Measurements from ENCODE around the gene NANS. TPM values are rescaled to one million over a fixed set of nuclear protein-coding genes. Genes with fewer than 3 reads are reported as not detected.

NANS gene
- total and polyA plus RNA-seq, 2 donors: 32.8 to 35.3 TPM

GRCh38 chr9:98021306-98022040 lies 35.1 kb upstream of the NANS start:
- 89% methylated on average over 8 of the region's 8 CpGs for WGBS
- DNase-seq (ENCODE audit: extremely low spot score): no peak
- H3K36me3 ChIP-seq (ENCODE audit: insufficient read depth): no peaks in the 10 kb centered on the region
- no peak overlapping the region for H3K4me3 ChIP-seq (ENCODE audit: low read depth, low read length)
- H3K27ac ChIP-seq (ENCODE audit: low read depth): no peak overlapping the region
- no peaks in the 10 kb centered on the region for H3K4me1 ChIP-seq (ENCODE audit: insufficient read depth)

DNA sequence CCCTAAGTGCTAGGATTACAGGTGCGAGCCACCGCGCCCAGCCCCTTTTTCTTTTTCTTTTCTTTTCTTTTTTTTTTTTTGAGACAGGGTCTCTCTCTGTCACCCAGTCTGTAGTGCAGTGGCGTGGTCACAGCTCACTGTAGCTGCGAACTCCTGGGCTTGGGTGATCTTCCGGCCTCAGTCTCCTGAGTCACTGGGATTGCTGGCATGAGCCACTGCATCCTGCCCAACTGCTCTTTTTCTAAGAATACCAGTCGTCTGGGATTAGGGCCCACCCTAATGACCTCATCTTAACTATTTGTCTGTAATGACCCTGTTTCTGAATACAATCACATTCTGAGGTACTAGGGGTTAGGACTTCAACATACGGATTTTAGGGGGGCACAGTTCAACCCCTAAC lies 34.1 kb upstream of the NANS start:
- Histone ChIP-seq H3K4me3 (ENCODE audit: low read depth, low read length) (no peak overlapping the region), H3K4me1 (ENCODE audit: insufficient read depth) (no peaks in the 10 kb centered on the region), H3K27ac (ENCODE audit: low read depth) (no peak overlapping the region), H3K36me3 (ENCODE audit: insufficient read depth) (no peaks in the 10 kb centered on the region)
- no peak for DNase-seq (ENCODE audit: extremely low spot score)
- 85% methylated on average over 8 of the region's 8 CpGs for WGBS

- no peaks in the 10 kb centered on the region for H3K36me3 ChIP-seq (ENCODE audit: insufficient read depth)
- WGBS: 100% methylated on average over 1 of the region's 1 CpG
- H3K4me1 ChIP-seq (ENCODE audit: insufficient read depth): no peaks in the 10 kb centered on the region
- no peak for DNase-seq (ENCODE audit: extremely low spot score)
- no peak overlapping the region for H3K4me3 ChIP-seq (ENCODE audit: low read depth, low read length)
- H3K27ac ChIP-seq (ENCODE audit: low read depth): no peak overlapping the region
These were observed 31.8 kb upstream of the NANS start for GRCh38 chr9:98024702-98025101.

GRCh38 chr9:98031169-98031568 lies 25.4 kb upstream of the NANS start:
- Histone ChIP-seq H3K4me1 (ENCODE audit: insufficient read depth) (no peaks in the 10 kb centered on the region), H3K36me3 (ENCODE audit: insufficient read depth) (no peaks in the 10 kb centered on the region), H3K4me3 (ENCODE audit: low read depth, low read length) (no peak overlapping the region), H3K27ac (ENCODE audit: low read depth) (no peak overlapping the region)
- DNase-seq (ENCODE audit: extremely low spot score): no peak

DNA sequence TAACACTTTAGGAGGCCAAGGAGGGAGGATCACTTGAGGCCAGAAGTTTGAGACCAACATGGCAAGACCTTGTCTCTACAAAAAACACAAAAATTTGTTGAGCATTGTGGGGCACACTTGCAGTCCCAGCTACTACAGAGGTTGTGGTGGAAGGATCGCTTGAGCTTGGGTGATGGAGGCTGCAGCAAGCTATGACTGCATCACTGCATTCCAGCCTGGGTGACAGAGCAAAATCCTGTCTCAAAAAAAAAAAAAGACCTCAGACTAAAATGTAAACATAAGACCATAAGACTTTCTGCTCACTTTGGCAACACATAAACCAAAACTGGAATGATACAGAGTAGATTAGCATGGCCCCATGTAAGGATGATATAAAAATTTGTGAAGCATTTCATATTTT lies 24.6 kb upstream of the NANS start:
- H3K27ac ChIP-seq (ENCODE audit: low read depth): no peak overlapping the region
- H3K4me3 ChIP-seq (ENCODE audit: low read depth, low read length): no peak overlapping the region
- H3K4me1 ChIP-seq (ENCODE audit: insufficient read depth): no peaks in the 10 kb centered on the region
- no peak for DNase-seq (ENCODE audit: extremely low spot score)
- H3K36me3 ChIP-seq (ENCODE audit: insufficient read depth): no peaks in the 10 kb centered on the region
- 61% methylated on average over 1 of the region's 1 CpG for WGBS

DNA sequence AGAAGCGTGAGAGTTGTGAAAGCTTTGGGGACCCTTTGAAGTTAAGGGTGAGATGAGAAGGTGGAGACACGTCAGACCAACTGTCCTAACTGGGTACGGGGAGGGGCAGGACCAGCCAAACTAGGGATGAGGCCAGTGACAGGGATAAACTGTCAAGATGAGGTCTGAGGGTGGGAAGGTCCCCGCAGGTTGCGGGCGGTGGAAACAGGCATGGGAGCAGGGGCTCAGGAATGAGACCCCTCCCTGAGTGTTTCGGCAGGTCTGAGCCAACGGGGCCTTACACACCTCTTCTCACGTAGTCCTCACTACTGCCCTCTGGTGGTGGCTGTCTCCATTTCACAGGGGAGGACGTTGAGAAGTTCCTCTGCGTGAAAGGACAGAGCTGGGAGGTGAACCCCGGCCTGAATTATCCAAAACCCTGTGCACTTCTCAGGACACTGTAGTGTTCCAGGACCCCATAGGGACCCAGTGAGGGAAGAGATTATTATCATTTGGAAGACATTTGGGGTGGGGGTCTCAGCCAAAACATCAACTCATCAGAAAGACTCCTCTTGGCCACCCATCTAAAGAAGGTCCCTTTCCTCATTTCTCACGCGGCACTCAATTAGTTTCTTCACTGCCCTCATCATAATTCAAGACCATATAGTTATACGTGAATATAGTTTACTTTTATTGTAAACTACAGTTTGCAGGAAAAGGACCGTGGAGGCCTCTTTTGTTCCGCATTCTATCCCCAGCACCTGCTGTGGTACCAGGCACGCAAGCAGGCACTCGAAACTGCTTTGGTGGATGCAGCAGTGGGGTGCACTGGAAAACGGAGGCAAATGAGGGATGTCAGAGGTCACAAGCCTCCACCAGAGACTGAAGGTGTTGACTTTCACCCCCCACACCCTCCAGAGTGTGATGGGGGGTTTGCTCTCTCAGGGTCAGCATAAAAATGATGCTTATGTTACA lies 21.7 kb upstream of the NANS start:
- Histone ChIP-seq H3K4me1 (ENCODE audit: insufficient read depth) (no peaks in the 10 kb centered on the region), H3K27ac (ENCODE audit: low read depth) (no peak overlapping the region), H3K36me3 (ENCODE audit: insufficient read depth) (no peaks in the 10 kb centered on the region), H3K4me3 (ENCODE audit: low read depth, low read length) (no peak overlapping the region)
- WGBS: 39% methylated on average over 20 of the region's 20 CpGs
- DNase-seq (ENCODE audit: extremely low spot score): peak; percentile 31

DNA sequence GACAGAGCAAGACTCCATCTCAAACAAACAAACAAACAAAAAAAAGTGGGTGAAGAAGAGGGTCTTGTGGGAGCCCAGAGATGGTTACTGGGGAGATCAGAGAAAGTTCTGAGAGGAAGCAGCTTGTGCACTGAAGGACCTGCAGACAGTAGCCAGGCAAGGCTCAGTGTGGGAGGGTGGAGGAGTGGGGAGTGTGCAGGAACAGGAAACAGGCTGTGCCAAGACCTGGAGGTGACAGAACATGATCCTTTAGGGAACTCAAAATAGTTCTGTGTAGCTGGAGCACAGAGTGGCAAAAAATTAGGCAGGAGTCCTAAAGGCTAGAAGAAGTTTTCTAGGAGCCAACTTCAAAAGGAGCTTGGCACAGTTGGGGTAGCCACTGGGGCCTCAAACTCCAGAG lies 19.2 kb upstream of the NANS start:
- no peaks in the 10 kb centered on the region for H3K4me1 ChIP-seq (ENCODE audit: insufficient read depth)
- no peak overlapping the region for H3K4me3 ChIP-seq (ENCODE audit: low read depth, low read length)
- H3K36me3 ChIP-seq (ENCODE audit: insufficient read depth): no peaks in the 10 kb centered on the region
- no peak overlapping the region for H3K27ac ChIP-seq (ENCODE audit: low read depth)
- no peak for DNase-seq (ENCODE audit: extremely low spot score)

DNA sequence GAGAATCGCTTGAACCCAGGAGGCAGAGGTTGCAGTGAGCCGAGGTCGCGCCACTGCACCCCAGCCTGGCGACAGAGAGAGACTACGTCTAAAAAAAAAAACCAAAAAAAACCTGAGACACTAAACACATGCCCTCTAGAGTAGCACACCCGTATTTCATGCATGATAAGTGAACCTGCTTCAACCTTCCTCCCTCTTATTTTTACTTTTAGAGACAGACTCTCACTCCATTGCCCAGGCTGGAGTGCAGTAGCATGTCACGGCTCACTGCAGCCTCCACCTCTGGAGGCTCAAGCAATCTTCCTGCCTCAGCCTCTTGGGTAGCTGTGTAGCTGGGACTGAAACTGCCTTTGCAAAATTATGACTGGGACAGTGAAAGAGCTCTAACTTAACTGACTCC lies 17.6 kb upstream of the NANS start:
- no peaks in the 10 kb centered on the region for H3K36me3 ChIP-seq (ENCODE audit: insufficient read depth)
- no peak overlapping the region for H3K27ac ChIP-seq (ENCODE audit: low read depth)
- DNase-seq (ENCODE audit: extremely low spot score): no peak
- H3K4me3 ChIP-seq (ENCODE audit: low read depth, low read length): no peak overlapping the region
- H3K4me1 ChIP-seq (ENCODE audit: insufficient read depth): no peaks in the 10 kb centered on the region
- 75% methylated on average over 8 of the region's 8 CpGs for WGBS

GRCh38 chr9:98039607-98040017 lies 16.9 kb upstream of the NANS start:
- 68% methylated on average over 10 of the region's 10 CpGs for WGBS
- no peak overlapping the region for H3K4me3 ChIP-seq (ENCODE audit: low read depth, low read length)
- no peak for DNase-seq (ENCODE audit: extremely low spot score)

DNA sequence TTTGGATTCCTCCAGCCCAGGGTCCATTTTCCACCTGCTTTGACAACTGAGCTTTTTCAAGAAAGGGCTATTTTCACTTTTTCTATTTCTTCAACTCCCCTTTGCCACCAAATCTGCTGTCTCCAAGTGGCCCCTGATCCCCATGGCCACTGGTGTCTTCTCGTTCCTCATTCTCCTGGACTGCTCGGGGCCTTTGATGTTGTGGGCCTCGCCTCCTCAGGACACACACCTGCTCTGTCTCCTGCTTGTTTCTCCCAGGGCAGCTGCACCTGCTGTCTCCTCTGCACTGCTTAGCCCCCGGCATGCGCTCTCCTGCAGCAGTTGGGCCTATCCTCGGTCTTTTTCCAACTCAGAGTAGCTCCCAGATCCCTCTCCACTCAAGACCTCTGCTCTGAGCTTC lies 16.3 kb upstream of the NANS start:
- no peak overlapping the region for H3K4me3 ChIP-seq (ENCODE audit: low read depth, low read length)

More at GRCh38 chr9:98039607-98040017, 16.9 kb upstream of the NANS start:
- Histone ChIP-seq H3K4me1 (ENCODE audit: insufficient read depth) (no peaks in the 10 kb centered on the region), H3K36me3 (ENCODE audit: insufficient read depth) (no peaks in the 10 kb centered on the region), H3K27ac (ENCODE audit: low read depth) (no peak overlapping the region)

GRCh38 chr9:98043915-98044314 lies 12.6 kb upstream of the NANS start:
- DNase-seq (ENCODE audit: extremely low spot score): no peak
- H3K4me1 ChIP-seq (ENCODE audit: insufficient read depth): no peaks in the 10 kb centered on the region
- 71% methylated on average over 5 of the region's 5 CpGs for WGBS
- H3K27ac ChIP-seq (ENCODE audit: low read depth): no peak overlapping the region
- no peak overlapping the region for H3K4me3 ChIP-seq (ENCODE audit: low read depth, low read length)
- no peaks in the 10 kb centered on the region for H3K36me3 ChIP-seq (ENCODE audit: insufficient read depth)

More for the DNA sequence above, 16.3 kb upstream of the NANS start:
- DNase-seq (ENCODE audit: extremely low spot score): no peak
- Histone ChIP-seq H3K27ac (ENCODE audit: low read depth) (no peak overlapping the region), H3K36me3 (ENCODE audit: insufficient read depth) (no peaks in the 10 kb centered on the region), H3K4me1 (ENCODE audit: insufficient read depth) (no peaks in the 10 kb centered on the region)
- 85% methylated on average over 6 of the region's 6 CpGs for WGBS

DNA sequence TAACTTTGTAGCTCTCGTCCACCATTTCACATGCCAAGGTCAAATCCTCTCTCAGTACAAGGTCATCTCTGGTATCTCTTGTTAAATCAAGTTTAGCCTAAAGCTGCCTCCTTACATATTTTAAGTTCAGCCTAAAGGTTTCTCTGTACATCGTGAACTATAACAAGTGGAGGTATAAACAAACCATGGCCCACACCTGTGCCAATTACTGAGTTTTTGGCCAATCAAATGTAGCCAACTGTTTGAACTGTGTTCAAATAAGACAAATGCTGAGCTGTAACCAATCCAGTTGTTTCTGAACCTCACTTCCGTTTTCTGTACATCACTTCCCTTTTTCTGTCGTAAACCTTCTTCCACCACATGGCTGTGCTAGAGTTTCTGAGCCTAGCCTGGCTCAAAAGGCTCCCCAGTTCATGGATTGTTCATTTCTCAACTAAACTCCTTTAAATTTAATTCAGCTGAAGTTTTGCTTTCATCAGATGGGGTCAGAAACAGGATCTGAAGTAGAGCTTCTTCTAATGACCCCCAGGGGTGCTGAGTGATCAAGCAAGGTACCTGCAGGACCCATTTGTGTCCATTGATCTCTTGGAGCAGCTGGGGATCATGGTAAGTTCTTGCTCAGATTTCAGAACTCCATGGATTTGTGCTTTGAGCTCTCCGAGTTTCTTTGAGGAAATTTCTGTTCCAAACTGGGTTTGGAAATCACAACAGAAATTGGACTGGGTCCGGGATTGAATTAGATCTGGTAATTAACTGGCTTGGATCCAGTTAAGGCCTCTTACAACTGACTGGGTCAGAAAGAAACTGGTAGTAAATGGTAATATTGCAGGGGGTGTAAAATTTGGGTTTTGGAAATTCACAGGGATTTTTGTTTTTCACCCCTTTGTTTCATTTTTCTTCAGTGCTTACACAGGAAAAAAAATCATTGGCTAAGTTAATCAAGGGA lies 11.0 kb upstream of the NANS start:
- Histone ChIP-seq H3K4me3 (ENCODE audit: low read depth, low read length) (no peak overlapping the region), H3K36me3 (ENCODE audit: insufficient read depth) (no peaks in the 10 kb centered on the region), H3K4me1 (ENCODE audit: insufficient read depth) (no peaks in the 10 kb centered on the region), H3K27ac (ENCODE audit: low read depth) (no peak overlapping the region)
- WGBS: 68% methylated on average over 6 of the region's 6 CpGs
- DNase-seq (ENCODE audit: extremely low spot score): no peak

- Histone ChIP-seq H3K4me3 (ENCODE audit: low read depth, low read length) (no peak overlapping the region), H3K36me3 (ENCODE audit: insufficient read depth) (no peaks in the 10 kb centered on the region), H3K4me1 (ENCODE audit: insufficient read depth) (no peaks in the 10 kb centered on the region), H3K27ac (ENCODE audit: low read depth) (no peak overlapping the region)
- no peak for DNase-seq (ENCODE audit: extremely low spot score)
- WGBS: 97% methylated on average over 9 of the region's 9 CpGs
These were observed 10.4 kb upstream of the NANS start for GRCh38 chr9:98046180-98046543.

Measured in urinary bladder (tissue), 4 donors.